BJ (cell line): Measurements from ENCODE around the gene PAX9. TPM values are rescaled to one million over a fixed set of nuclear protein-coding genes. Genes with fewer than 3 reads are reported as not detected.

ENCODE experiments used
- CTCF ChIA-PET: fragments of 350-600 bp; formaldehyde crosslinking; extraction: SDS; loops from one replicate; lab custom pipeline; 2021; ENCODE audit warnings: antibody characterized with exemption, inconsistent platforms; lab: Yijun Ruan, JAX
- POLR2A ChIA-PET: fragments of 300-600 bp; sonication (Branson Sonifier 250); formaldehyde crosslinking; extraction: SDS; loops from one replicate; lab custom pipeline; 2021; ENCODE audit warnings: antibody characterized with exemption; lab: Charles Lee
- DNase-seq: peaks from one replicate; pipeline ENCODE4 v3.0.0-alpha.2; 2011; ENCODE audit warnings: low read depth
- H3K27me3 ChIP-seq: 2 replicates; pipeline ENCODE4 v1.6.0; 2011; ENCODE audit warnings: low read length; ENCODE audit not compliant: control insufficient read depth, insufficient read depth
- H3K36me3 ChIP-seq: 2 replicates; pipeline ENCODE4 v1.5.1; 2011; ENCODE audit warnings: low read length; ENCODE audit not compliant: control insufficient read depth, insufficient read depth
- H3K4me3 ChIP-seq: 2 replicates; pipeline ENCODE4 v1.5.1; 2011; ENCODE audit warnings: low read depth, mild to moderate bottlenecking, control low read depth, low read length
- polyA plus RNA-seq: library from polyadenylated mRNA; depleted of rRNA; stranded (reverse); fragments of >200 nt; gene quantifications from 2 replicates; pipeline ENCODE4 v1.2.3, GENCODE V29; 2011
- TF ChIP-seq, protein P1 (sequence below): IDR thresholded peaks from 2 replicates; pipeline ENCODE4 v1.5.1; 2011; ENCODE audit warnings: low read depth, mild to moderate bottlenecking, control low read depth, inconsistent platforms, low read length, moderate library complexity; ENCODE audit not compliant: insufficient read depth

The PAX9 gene
- polyA plus RNA-seq, 1 experiment = not detected

DNA sequence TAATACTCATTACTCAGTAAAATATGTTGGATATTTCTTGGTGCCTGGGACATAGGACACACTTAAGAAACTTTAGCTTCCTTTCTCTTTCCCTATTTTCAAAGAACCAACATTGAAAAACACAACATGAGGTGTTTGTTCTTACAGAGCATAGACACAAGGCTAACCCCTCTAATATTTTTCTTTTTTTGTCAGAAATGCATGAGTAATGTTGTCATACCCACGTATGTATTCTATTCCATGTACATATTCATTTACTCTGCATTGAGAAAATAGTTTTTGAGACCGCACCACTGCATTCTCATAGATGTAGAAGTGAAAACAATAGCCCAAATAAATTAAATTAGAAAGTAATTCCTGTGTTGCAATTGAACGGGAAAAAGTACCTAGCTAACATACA, 13.0 kb downstream of the PAX9 start:
- DNase-seq = no peak
- H3K27me3 ChIP-seq = 0 out of 2 replicates have a peak, but pooled peaks cover 1% of the 10 kb centered on the region
- no peaks in the 10 kb centered on the region for H3K36me3 ChIP-seq
- ChIA-PET POLR2A (no interaction called here), CTCF (no interaction called here)
- TF ChIP-seq, protein P1, sequence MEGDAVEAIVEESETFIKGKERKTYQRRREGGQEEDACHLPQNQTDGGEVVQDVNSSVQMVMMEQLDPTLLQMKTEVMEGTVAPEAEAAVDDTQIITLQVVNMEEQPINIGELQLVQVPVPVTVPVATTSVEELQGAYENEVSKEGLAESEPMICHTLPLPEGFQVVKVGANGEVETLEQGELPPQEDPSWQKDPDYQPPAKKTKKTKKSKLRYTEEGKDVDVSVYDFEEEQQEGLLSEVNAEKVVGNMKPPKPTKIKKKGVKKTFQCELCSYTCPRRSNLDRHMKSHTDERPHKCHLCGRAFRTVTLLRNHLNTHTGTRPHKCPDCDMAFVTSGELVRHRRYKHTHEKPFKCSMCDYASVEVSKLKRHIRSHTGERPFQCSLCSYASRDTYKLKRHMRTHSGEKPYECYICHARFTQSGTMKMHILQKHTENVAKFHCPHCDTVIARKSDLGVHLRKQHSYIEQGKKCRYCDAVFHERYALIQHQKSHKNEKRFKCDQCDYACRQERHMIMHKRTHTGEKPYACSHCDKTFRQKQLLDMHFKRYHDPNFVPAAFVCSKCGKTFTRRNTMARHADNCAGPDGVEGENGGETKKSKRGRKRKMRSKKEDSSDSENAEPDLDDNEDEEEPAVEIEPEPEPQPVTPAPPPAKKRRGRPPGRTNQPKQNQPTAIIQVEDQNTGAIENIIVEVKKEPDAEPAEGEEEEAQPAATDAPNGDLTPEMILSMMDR = no peak
- no peak overlapping the region for H3K4me3 ChIP-seq

DNA sequence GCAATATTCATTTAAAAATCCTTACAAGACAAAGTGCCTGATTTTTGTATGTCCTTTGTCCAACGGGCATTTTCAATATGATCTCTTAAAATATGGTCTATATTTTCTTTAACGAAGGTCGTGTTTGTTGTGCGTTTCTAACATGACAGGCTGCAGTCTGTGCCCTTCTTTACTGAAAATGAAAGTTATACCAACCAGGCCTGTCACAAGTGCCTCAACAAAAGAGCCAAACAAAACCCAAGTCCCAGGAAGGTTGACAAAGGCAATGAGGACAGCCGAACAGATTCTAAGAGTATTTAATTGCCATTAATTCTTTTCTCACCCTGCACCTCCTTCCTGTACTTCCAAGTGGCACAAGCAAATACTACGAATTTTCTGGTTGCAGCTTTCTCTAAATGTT, 13.9 kb downstream of the PAX9 start:
- ChIA-PET CTCF (interaction anchor here (0.9 to 1.2 kb wide), 2 partner anchors 19 to 29 kb away, joined by 3 read pairs; no protein-coding TSS in a partner anchor), POLR2A (no interaction called here)
- no peak for DNase-seq
- Histone ChIP-seq H3K4me3 (no peak overlapping the region), H3K36me3 (no peaks in the 10 kb centered on the region), H3K27me3 (0 out of 2 replicates have a peak, but pooled peaks cover 1% of the 10 kb centered on the region)
- TF ChIP-seq, protein P1 = no peak

DNA sequence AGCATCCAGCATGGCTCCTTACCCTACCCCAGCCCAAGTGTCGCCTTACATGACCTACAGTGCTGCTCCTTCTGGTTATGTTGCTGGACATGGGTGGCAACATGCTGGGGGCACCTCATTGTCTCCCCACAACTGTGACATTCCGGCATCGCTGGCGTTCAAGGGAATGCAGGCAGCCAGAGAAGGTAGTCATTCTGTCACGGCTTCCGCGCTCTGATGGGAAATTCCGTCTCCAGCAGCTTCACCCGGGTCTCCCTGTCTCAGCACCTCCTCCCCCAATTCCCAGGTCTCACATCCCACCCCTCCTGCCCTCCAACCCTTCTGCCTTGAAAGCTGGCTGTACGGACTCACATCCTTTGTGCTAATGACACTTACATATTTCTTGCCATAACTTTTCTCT, 14.6 kb downstream of the PAX9 start:
- Histone ChIP-seq H3K4me3 (no peak overlapping the region), H3K27me3 (0 out of 2 replicates have a peak, but pooled peaks cover 1% of the 10 kb centered on the region), H3K36me3 (no peaks in the 10 kb centered on the region)
- ChIA-PET CTCF (interaction anchor here (0.9 to 1.2 kb wide), 2 partner anchors 20 to 29 kb away, joined by 3 read pairs; no protein-coding TSS in a partner anchor), POLR2A (no interaction called here)
- DNase-seq = no peak
- TF ChIP-seq, protein P1 = no peak

DNA sequence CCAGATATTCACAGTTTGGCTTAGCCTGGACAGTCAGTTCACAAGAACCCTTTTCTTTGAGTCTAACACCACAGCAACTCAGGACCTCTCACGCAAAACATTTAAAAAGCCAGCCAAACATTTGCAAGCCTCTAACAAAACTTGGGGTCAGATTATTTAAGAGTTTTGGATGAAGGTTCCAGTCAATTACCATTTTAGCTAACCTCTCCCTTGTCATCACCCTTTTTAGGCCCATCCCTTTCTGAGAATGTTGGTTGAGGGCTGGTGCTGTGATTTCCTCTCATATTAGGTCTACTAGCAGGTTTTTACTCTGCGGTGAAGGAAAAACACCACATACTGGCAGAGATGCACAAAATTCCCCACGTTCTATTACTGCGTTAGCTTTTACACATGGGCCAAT, 20.7 kb downstream of the PAX9 start:
- ChIA-PET POLR2A (no interaction called here), CTCF (interaction anchor here (1.1 kb wide), 1 partner anchor 10 kb away, joined by 3 read pairs; no protein-coding TSS in a partner anchor)
- DNase-seq = no peak
- TF ChIP-seq, protein P1 = no peak
- Histone ChIP-seq H3K4me3 (no peak overlapping the region), H3K27me3 (no peaks in the 10 kb centered on the region), H3K36me3 (no peaks in the 10 kb centered on the region)

DNA sequence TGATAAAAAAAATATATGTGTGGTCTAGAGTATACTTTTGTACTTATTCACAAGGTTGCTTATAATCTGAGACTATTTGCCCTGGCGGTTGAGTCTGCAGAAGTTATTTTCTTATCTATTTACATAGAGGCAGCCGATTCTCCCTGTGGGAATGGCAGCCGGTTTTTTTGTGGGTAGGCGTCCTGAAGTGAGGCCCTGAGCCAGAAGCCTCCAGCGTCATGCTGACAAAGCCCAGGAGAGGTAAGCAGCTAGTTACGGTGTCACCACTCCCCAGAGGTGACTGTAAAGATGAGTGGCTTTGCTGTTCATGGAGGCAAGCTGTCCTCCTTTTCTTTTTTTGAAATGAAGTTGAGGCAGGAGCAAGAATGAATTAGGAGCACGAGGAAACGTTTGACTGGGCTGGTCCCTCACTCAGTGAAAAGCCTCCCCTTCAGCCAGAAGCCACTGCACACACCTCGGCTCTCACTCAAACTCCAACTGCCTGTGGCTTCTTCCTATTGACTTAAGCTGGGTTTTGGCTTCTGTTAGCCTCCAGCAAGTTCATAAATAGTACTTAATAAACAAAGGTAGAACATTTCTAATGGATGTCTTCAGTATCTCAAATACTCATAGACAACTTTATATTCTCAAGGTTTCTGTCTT, 21.5 kb downstream of the PAX9 start:
- Histone ChIP-seq H3K36me3 (no peaks in the 10 kb centered on the region), H3K27me3 (no peaks in the 10 kb centered on the region), H3K4me3 (no peak overlapping the region)
- TF ChIP-seq, protein P1 = no peak
- ChIA-PET CTCF (no interaction called here), POLR2A (no interaction called here)
- DNase-seq = no peak
